Measurements from ENCODE around the gene RIC8A. TPM values are rescaled to one million over a fixed set of nuclear protein-coding genes. Genes with fewer than 3 reads are reported as not detected.
A peak's percentile ranks its signal among the peaks of the same experiment; 100 is the strongest.
"Not testable (repeated sequence)": the region's sequence is repeated elsewhere in the genome, so short reads cannot be mapped to it uniquely, and the experiment has no call there.

The RIC8A gene
- total RNA-seq, 2 donors from 2014 or later: 118 to 139 TPM

DNA sequence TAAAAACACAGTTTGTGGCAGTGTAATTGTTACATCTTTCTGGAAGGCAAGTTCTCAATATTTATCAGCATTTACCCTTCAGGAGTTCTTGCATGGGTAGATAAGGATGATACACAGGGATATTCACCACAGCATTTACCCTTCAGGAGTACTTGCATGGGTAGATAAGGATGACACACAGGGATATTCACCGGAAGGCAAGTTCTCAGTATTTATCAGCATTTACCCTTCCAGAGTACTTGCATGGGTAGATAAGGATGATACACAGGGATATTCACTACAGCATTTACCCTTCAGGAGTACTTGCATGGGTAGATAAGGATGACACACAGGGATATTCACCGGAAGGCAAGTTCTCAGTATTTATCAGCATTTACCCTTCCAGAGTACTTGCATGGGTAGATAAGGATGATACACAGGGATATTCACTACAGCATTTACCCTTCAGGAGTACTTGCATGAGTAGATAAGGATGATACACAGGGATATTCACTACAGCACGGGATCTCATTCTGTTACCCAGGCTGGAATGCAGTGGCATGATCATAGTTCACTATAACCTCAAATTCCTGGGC, 13.2 kb downstream of the RIC8A start:
- not testable (repeated sequence) for H3K9me3 Mint-ChIP-seq, H3K27ac Mint-ChIP-seq, H3K27me3 Mint-ChIP-seq, H3K4me1 Mint-ChIP-seq, H3K4me3 Mint-ChIP-seq
- ATAC-seq (replicated peaks): peak; percentile 53
- H3K36me3 Mint-ChIP-seq (ENCODE audit: low read depth): peaks cover 15% of the 10 kb centered on the region

DNA sequence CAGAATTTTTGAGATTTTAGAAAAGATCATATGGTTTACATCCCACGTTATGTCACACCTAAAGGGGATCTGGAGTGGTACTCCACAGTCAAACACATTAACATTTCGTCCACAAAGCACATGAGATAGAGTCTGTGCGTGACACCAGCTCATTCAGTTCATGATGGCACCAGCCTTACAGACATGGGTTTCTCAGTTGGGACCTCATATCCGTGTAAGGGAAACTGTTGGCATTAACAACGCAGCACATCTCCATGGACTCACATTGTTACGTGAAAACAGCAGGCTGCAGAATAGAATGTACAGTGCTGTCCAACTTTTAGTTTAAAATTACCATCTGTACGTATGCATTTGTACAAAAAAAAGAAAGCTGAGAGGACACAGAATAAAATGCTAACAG, 14.0 kb downstream of the RIC8A start:
- no peaks in the 10 kb centered on the region for H3K9me3 Mint-ChIP-seq
- no peak for ATAC-seq (replicated peaks)
- no peak overlapping the region for H3K27ac Mint-ChIP-seq
- no peaks in the 10 kb centered on the region for H3K27me3 Mint-ChIP-seq
- no peak overlapping the region for H3K4me3 Mint-ChIP-seq
- H3K4me1 Mint-ChIP-seq: peaks cover 10% of the 10 kb centered on the region
- H3K36me3 Mint-ChIP-seq (ENCODE audit: low read depth): peaks cover 9% of the 10 kb centered on the region

GRCh38 chr11:221998-222789, 14.7 kb downstream of the RIC8A start:
- H3K27me3 Mint-ChIP-seq: no peaks in the 10 kb centered on the region
- peaks cover 10% of the 10 kb centered on the region for H3K4me1 Mint-ChIP-seq
- peak overlapping the region; percentile 14 for H3K27ac Mint-ChIP-seq
- H3K4me3 Mint-ChIP-seq: no peak overlapping the region
- no peaks in the 10 kb centered on the region for H3K9me3 Mint-ChIP-seq
- no peak for ATAC-seq (replicated peaks)
- peaks cover 9% of the 10 kb centered on the region for H3K36me3 Mint-ChIP-seq (ENCODE audit: low read depth)

DNA sequence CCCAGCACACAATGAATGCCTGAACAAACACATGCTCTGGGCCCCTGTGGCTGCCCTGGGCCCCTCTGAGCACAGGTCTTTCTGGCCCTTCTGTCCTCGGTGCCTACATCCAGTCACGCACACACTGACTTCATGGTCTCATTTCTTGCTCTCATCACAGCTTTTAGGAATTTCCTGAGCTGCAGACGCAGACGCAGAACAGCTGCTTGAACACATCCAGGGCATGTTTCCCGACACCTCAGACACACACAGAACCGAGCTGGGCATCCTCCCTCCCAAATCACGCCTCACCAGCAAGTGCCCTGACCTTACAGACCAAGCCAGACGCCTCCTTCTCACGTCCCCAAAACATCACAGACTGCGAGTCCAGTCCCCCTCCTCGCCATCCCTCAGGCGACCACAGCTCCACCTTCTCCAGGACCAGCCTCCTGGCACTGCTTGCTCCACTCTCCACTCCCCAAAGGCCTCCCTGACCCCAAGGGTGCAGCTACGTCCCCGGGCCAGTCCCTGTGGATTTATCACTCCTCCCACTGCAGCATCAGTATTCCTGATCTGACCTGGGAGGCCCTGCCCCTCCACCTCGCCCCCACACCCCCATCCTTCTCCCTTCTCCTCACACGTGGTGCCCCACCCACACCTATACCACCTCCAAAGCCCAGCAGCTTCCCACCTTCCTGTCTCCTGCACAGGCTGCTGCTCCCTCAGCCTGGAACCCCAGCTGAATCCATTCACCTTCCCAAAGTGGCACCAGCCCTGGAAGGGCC, 15.7 kb downstream of the RIC8A start:
- H3K27ac Mint-ChIP-seq: no peak overlapping the region
- peaks cover 15% of the 10 kb centered on the region for H3K4me1 Mint-ChIP-seq
- H3K27me3 Mint-ChIP-seq: no peaks in the 10 kb centered on the region
- H3K36me3 Mint-ChIP-seq (ENCODE audit: low read depth): peaks cover 14% of the 10 kb centered on the region
- no peak for ATAC-seq (replicated peaks)
- H3K4me3 Mint-ChIP-seq: no peak overlapping the region
- H3K9me3 Mint-ChIP-seq: no peaks in the 10 kb centered on the region

GRCh38 chr11:223884-224283, 16.4 kb downstream of the RIC8A start:
- no peaks in the 10 kb centered on the region for H3K9me3 Mint-ChIP-seq
- no peak overlapping the region for H3K4me3 Mint-ChIP-seq
- no peaks in the 10 kb centered on the region for H3K27me3 Mint-ChIP-seq
- H3K36me3 Mint-ChIP-seq (ENCODE audit: low read depth): peaks cover 21% of the 10 kb centered on the region
- H3K27ac Mint-ChIP-seq: no peak overlapping the region
- H3K4me1 Mint-ChIP-seq: peaks cover 19% of the 10 kb centered on the region
- no peak for ATAC-seq (replicated peaks)

- Mint-ChIP-seq H3K4me1 (peaks cover 17% of the 10 kb centered on the region), H3K36me3 (ENCODE audit: low read depth) (peaks cover 22% of the 10 kb centered on the region), H3K4me3 (no peak overlapping the region), H3K27ac (no peak overlapping the region), H3K27me3 (no peaks in the 10 kb centered on the region), H3K9me3 (no peaks in the 10 kb centered on the region)
- no peak for ATAC-seq (replicated peaks)
Observed at GRCh38 chr11:224424-224823, 16.9 kb downstream of the RIC8A start.

DNA sequence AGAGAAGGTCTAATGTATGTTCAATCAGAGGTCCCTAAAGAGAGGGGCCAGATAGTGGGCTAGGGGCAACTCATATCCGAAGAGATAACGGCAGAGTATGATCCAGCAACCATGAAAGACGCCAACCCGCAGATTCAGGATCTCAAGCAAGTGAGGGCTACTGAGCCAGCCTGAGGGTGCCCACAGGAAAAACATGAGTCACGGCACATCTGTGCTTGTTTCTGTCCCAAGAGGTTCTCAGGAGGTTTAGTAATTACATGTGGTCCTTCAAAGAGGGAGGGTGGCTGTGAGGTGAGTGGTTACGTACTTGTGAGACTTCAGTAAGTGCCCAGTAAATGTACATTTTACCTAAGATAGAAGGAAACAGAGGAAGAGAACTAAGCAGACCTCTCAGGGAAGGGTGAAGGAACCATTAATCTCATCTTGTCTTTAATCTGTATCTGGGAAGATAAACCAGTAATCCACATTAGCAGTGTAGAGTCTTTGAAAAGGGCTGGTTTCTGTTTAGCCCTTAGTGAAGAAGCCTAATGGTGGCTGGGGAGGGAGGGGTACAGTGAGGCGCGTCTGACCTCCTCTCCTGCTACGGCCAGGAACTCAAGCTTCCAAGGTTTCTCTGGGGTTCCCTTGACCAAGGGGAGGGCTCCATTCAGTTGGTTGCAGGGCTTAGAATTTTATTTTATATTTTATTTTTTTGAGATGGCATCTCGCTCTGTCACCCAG, 18.4 kb downstream of the RIC8A start:
- Mint-ChIP-seq H3K9me3 (no peaks in the 10 kb centered on the region), H3K36me3 (ENCODE audit: low read depth) (peaks cover 26% of the 10 kb centered on the region), H3K4me3 (peak overlapping the region; percentile 11), H3K27me3 (no peaks in the 10 kb centered on the region), H3K4me1 (peaks cover 16% of the 10 kb centered on the region), H3K27ac (peak overlapping the region; percentile 60)
- peak; percentile 97 for ATAC-seq (replicated peaks)

DNA sequence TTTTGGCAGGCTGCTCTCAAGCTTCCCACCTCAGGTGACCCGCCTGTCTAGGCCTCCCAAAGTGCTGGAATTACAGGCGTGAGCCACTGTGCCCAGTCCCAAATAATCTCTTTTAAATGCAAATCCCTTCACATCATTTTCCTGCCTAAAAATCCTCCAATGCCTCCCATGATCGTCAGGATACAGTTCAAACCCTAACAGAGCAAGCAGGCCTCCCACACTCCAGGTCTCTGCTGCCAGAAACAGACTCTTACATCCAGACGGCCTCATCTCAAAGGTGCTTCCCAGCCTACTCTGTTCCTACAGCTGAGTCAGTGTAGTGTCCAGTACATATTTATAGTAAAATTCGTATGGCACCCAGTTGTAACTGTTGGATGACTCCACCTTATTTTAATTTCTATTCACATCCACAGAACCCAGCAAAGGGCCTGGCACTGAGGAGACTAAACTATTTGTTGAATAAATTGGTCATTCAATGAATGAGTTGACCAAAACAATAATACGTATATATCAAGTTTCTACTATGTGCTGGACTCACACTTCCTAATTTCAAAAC, 20.4 kb downstream of the RIC8A start:
- Mint-ChIP-seq H3K4me3 (no peak overlapping the region), H3K9me3 (no peaks in the 10 kb centered on the region)

DNA sequence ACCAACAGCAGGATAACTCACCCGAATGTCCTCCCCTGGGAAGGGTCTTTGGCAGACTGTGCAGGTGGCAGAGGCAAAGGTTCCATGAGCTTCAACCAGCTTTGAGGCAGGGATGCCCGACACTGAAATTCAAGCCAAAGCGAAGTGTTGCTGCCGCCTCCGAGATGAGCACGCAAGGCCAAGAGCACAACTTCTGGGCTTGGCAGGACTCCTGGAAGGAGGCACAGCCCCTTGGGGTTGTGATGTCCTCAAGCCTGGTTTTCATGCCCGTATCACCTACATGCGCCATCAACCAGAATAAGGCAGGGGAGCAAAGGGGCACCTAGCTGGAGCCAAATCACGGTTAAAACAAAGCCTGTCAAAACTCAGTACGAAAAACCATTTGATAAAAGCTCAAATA, 22.9 kb downstream of the RIC8A start:
- peaks cover 20% of the 10 kb centered on the region for H3K4me1 Mint-ChIP-seq
- peaks cover 31% of the 10 kb centered on the region for H3K36me3 Mint-ChIP-seq (ENCODE audit: low read depth)
- H3K27ac Mint-ChIP-seq: no peak overlapping the region
- no peak for ATAC-seq (replicated peaks)
- no peaks in the 10 kb centered on the region for H3K9me3 Mint-ChIP-seq
- no peaks in the 10 kb centered on the region for H3K27me3 Mint-ChIP-seq
- no peak overlapping the region for H3K4me3 Mint-ChIP-seq

More for the DNA sequence above, 20.4 kb downstream of the RIC8A start:
- no peak for ATAC-seq (replicated peaks)
- Mint-ChIP-seq H3K27me3 (no peaks in the 10 kb centered on the region), H3K27ac (no peak overlapping the region), H3K4me1 (peaks cover 16% of the 10 kb centered on the region), H3K36me3 (ENCODE audit: low read depth) (peaks cover 28% of the 10 kb centered on the region)

DNA sequence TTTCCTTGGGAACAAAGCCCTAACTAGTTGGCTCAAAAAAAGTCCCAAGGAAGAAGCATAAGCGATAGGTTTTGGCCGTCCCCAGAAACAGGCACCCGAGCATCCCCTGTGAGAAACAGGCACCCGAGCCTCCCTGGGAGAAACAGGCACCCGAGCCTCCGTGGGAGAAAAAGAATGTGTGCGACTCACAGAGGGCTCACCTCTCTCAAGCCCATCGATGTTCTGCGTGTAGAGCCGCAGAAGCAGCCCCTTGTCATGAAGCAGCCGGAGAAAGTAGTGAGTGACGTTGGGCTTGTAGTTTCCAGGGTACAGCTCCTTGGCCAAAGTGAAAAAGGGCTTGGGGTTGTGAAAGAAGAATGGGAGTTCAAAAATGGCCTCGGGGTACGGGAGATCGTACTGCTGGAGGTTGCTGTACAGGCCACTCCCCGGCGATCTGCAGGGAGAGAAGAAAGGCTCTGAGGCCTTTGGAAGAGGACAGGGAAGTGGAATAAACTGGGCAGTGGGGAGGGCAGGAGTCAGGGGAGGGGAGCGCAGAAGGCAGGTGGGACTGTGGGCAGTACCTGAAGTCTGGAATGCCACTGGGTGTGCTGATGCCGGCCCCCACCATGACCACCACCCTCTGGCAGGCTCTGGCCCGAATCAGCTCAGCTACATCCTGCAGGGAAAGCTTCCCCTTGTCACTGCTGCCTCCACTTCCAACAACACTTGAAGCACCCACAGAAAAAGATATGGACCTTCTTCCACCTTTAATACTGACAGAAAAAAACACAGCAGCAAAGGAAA, 25.5 kb downstream of the RIC8A start:
- no peaks in the 10 kb centered on the region for H3K9me3 Mint-ChIP-seq
- H3K4me1 Mint-ChIP-seq: peaks cover 13% of the 10 kb centered on the region
- ATAC-seq (replicated peaks): no peak
- peak overlapping the region; percentile 48 for H3K27ac Mint-ChIP-seq
- no peak overlapping the region for H3K4me3 Mint-ChIP-seq
- H3K36me3 Mint-ChIP-seq (ENCODE audit: low read depth): peaks cover 52% of the 10 kb centered on the region
- H3K27me3 Mint-ChIP-seq: no peaks in the 10 kb centered on the region

DNA sequence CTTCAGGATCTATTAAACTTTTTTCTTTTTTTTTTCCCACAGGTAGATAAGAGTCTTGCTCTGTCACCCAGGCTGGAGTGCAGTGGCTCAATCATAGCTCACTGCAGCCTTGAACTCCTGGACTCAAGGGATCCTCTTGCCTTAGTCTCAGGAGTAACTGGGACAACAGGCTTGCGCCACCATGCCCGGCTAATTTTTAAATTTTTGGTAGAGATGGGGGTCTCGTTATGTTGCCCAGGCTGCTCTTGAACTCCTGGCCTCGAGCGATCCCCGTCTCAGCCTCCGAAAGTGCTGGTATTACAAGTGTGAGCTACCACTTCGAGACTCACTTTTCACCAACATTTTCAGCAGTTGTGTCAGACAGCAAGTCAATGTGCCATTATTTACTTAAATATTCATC, 27.7 kb downstream of the RIC8A start:
- peak overlapping the region; percentile 95 for H3K27ac Mint-ChIP-seq
- no peaks in the 10 kb centered on the region for H3K27me3 Mint-ChIP-seq
- H3K9me3 Mint-ChIP-seq: no peaks in the 10 kb centered on the region
- peaks cover 15% of the 10 kb centered on the region for H3K4me1 Mint-ChIP-seq
- no peak for ATAC-seq (replicated peaks)
- peaks cover 59% of the 10 kb centered on the region for H3K36me3 Mint-ChIP-seq (ENCODE audit: low read depth)
- H3K4me3 Mint-ChIP-seq: peak overlapping the region; percentile 87

DNA sequence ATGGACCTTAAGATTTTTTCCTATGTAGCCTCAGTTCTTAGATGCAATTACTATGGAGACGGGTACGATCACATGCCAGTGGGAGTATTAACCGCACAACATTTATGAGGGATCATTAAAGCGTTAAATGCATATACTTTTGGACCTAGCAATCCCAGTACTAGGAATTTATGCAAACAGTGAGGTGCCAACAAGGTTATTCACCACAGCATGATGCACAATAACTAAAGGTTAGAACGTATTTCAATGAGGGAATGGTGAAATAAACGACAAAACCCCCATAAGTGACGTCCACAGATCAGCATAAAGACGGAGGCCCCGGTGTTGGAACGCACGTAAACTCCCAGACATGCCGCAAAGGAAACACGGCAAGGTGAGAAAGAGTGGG, 28.1 kb downstream of the RIC8A start:
- ATAC-seq (replicated peaks): peak; percentile 53
- Mint-ChIP-seq H3K9me3 (no peaks in the 10 kb centered on the region), H3K27ac (peak overlapping the region; percentile 95), H3K4me3 (peak overlapping the region; percentile 87), H3K36me3 (ENCODE audit: low read depth) (peaks cover 59% of the 10 kb centered on the region), H3K27me3 (no peaks in the 10 kb centered on the region), H3K4me1 (peaks cover 15% of the 10 kb centered on the region)

GRCh38 chr11:235997-236773, 28.7 kb downstream of the RIC8A start, which contains the start of gene SIRT3:
Gene SIRT3 (minus strand): TSS chr11:236342. CDS start chr11:236328, 14 bp downstream.
- ATAC-seq (replicated peaks): peak; percentile 80
- H3K27ac Mint-ChIP-seq: peak within 1 kb of the TSS; percentile 95
- peaks cover 16% of the 10 kb centered on the region for H3K4me1 Mint-ChIP-seq
- no peaks in the 10 kb centered on the region for H3K9me3 Mint-ChIP-seq
- H3K36me3 Mint-ChIP-seq (ENCODE audit: low read depth): peaks cover 64% of the 10 kb centered on the region
- peak within 1 kb of the TSS; percentile 87 for H3K4me3 Mint-ChIP-seq
- no peaks in the 10 kb centered on the region for H3K27me3 Mint-ChIP-seq
